ENCODE measurements around the gene CPNE5. TPM values are rescaled to one million over a fixed set of nuclear protein-coding genes. Genes with fewer than 3 reads are reported as not detected.

The CPNE5 gene
- total RNA-seq, 1 experiment from 2014 or later: not detected

GRCh38 chr6:36809941-36810803, 29.1 kb downstream of the CPNE5 start:
- POLR2A ChIA-PET (ENCODE audit: unreplicated experiment): no interaction called here
- Histone ChIP-seq H4K20me1 (ENCODE audit: low read length) (no peaks in the 10 kb centered on the region), H3K4me1 (ENCODE audit: insufficient read depth, low read length) (no peaks in the 10 kb centered on the region), H2AFZ (ENCODE audit: low read length) (no peak overlapping the region), H3K27ac (ENCODE audit: low read length) (no peak overlapping the region), H3K9me3 (ENCODE audit: low read length) (no peaks in the 10 kb centered on the region), H3K9me2 (replicated peaks; ENCODE audit: low read length) (no peaks in the 10 kb centered on the region), H3K4me3 (ENCODE audit: low read length) (no peak overlapping the region), H3K36me3 (ENCODE audit: low read depth, low read length) (no peaks in the 10 kb centered on the region), H3K4me2 (ENCODE audit: low read length) (no peak overlapping the region), H3K79me2 (ENCODE audit: low read length) (no peaks in the 10 kb centered on the region), H3F3A (ENCODE audit: low read length, unreplicated experiment) (no peaks in the 10 kb centered on the region), H3K9ac (ENCODE audit: low read length) (no peak overlapping the region), H3K27me3 (ENCODE audit: low read length) (no peaks in the 10 kb centered on the region)
- no peak for ATAC-seq
- no peak for DNase-seq
- CTCF ChIA-PET: no interaction called here
- TF ChIP-seq EZH2 (IDR thresholded peaks at IDR 0.05; ENCODE audit: low read length, unreplicated experiment) (no peak), CTCF (conservative IDR thresholded peaks at IDR 0.05; ENCODE audit: low read depth, low read length) (peak; percentile 31)
- no TSS peak for BruUV-seq (replicated peaks)
- intact Hi-C loops (cut with micrococcal nuclease): no loop called here

DNA sequence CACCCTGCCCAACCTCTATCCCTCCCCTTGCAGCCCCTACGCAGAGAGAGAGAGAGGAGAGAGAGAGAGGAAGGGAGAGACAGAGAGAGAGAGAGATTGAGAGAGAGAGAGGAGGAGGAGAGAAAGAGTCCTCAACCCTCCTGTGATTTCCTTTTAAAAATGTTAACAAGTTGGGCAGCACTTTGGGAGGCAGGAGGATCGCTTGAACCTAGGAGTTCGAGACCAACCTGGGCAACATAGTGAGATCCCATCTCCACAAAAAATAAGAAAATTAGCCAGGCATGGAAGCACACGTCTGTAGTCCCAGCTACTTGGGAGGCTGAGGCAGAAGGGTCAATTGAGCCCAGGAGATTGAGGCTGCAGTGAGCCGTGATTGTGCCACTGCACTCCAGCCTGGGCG, 30.1 kb downstream of the CPNE5 start:
- ATAC-seq (no peak), DNase-seq (no peak)
- no peaks in the 10 kb centered on the region for H4K20me1 ChIP-seq (ENCODE audit: low read length)
- no TSS peak for BruUV-seq (replicated peaks)
- TF ChIP-seq EZH2phosphoT487 (IDR thresholded peaks at IDR 0.05; ENCODE audit: borderline replicate concordance, low read length) (no peak), EZH2 (IDR thresholded peaks at IDR 0.05; ENCODE audit: low read length, unreplicated experiment) (no peak), CTCF (conservative IDR thresholded peaks at IDR 0.05; ENCODE audit: low read depth, low read length) (no peak)
- intact Hi-C loops (cut with micrococcal nuclease): no loop called here
- H3K36me3 ChIP-seq (ENCODE audit: low read depth, low read length): no peaks in the 10 kb centered on the region
- H3K9me2 ChIP-seq (replicated peaks; ENCODE audit: low read length): no peaks in the 10 kb centered on the region
- H3K9me3 ChIP-seq (ENCODE audit: low read length): no peaks in the 10 kb centered on the region
- H3K4me1 ChIP-seq (ENCODE audit: insufficient read depth, low read length): no peaks in the 10 kb centered on the region
- no peak overlapping the region for H3K4me3 ChIP-seq (ENCODE audit: low read length)
- H2AFZ ChIP-seq (ENCODE audit: low read length): no peak overlapping the region
- H3K79me2 ChIP-seq (ENCODE audit: low read length): no peaks in the 10 kb centered on the region
- H3K9ac ChIP-seq (ENCODE audit: low read length): no peak overlapping the region
- no peak overlapping the region for H3K27ac ChIP-seq (ENCODE audit: low read length)
- no peaks in the 10 kb centered on the region for H3F3A ChIP-seq (ENCODE audit: low read length, unreplicated experiment)
- POLR2A ChIA-PET (ENCODE audit: unreplicated experiment): no interaction called here
- H3K27me3 ChIP-seq (ENCODE audit: low read length): no peaks in the 10 kb centered on the region
- no peak overlapping the region for H3K4me2 ChIP-seq (ENCODE audit: low read length)
- CTCF ChIA-PET: no interaction called here

- H3K79me2 ChIP-seq (ENCODE audit: low read length): no peaks in the 10 kb centered on the region
- H3K27me3 ChIP-seq (ENCODE audit: low read length): no peaks in the 10 kb centered on the region
- BruUV-seq (replicated peaks): no TSS peak
- H3F3A ChIP-seq (ENCODE audit: low read length, unreplicated experiment): no peaks in the 10 kb centered on the region
- TF ChIP-seq CTCF (conservative IDR thresholded peaks at IDR 0.05; ENCODE audit: low read depth, low read length) (no peak), EZH2phosphoT487 (IDR thresholded peaks at IDR 0.05; ENCODE audit: borderline replicate concordance, low read length) (no peak), EZH2 (IDR thresholded peaks at IDR 0.05; ENCODE audit: low read length, unreplicated experiment) (no peak)
- no peak for ATAC-seq
- H3K27ac ChIP-seq (ENCODE audit: low read length): no peak overlapping the region
- H3K4me3 ChIP-seq (ENCODE audit: low read length): no peak overlapping the region
- H2AFZ ChIP-seq (ENCODE audit: low read length): no peak overlapping the region
- H3K9me2 ChIP-seq (replicated peaks; ENCODE audit: low read length): no peaks in the 10 kb centered on the region
- no peak for DNase-seq
- H3K4me2 ChIP-seq (ENCODE audit: low read length): no peak overlapping the region
- H3K4me1 ChIP-seq (ENCODE audit: insufficient read depth, low read length): no peaks in the 10 kb centered on the region
- POLR2A ChIA-PET (ENCODE audit: unreplicated experiment): no interaction called here
- intact Hi-C loops (cut with micrococcal nuclease): no loop called here
- CTCF ChIA-PET: no interaction called here
- H3K36me3 ChIP-seq (ENCODE audit: low read depth, low read length): no peaks in the 10 kb centered on the region
- no peaks in the 10 kb centered on the region for H4K20me1 ChIP-seq (ENCODE audit: low read length)
- no peaks in the 10 kb centered on the region for H3K9me3 ChIP-seq (ENCODE audit: low read length)
- H3K9ac ChIP-seq (ENCODE audit: low read length): no peak overlapping the region
Observed at GRCh38 chr6:36808634-36809033, 30.6 kb downstream of the CPNE5 start.
